ENCODE measurements around the gene SEMA3B.

DNA sequence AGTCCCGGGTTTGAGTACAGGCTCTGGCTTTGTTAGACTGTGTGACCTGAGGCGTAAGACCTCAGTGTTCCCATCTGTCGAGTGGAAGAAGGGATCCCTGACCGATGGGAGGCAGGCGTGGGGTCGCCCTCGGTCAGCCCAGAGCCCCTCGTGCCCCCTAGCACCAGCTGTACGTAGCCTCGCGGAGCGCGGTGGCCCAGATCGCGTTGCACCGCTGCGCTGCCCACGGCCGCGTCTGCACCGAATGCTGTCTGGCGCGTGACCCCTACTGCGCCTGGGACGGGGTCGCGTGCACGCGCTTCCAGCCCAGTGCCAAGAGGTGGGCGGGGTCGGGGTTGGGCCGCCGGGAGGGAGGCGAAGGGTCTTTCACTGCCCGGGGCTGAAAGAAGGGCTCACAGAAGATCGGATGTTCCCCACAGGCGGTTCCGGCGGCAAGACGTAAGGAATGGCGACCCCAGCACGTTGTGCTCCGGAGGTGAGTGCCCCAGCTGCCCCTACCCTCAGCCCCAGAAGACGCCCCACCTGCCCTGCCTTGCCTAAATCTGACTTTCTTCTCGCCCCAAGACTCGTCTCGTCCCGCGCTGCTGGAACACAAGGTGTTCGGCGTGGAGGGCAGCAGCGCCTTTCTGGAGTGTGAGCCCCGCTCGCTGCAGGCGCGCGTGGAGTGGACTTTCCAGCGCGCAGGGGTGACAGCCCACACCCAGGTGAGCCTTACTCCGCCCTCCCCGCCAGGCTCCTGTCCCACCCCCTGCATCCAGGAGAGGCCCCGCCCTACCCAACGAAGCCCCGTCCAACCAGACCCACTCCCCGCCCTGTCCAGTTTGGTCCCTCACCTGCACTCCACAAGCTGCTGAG lies 6.4 kb downstream of the SEMA3B start:
- TF ChIP-seq, protein P1, sequence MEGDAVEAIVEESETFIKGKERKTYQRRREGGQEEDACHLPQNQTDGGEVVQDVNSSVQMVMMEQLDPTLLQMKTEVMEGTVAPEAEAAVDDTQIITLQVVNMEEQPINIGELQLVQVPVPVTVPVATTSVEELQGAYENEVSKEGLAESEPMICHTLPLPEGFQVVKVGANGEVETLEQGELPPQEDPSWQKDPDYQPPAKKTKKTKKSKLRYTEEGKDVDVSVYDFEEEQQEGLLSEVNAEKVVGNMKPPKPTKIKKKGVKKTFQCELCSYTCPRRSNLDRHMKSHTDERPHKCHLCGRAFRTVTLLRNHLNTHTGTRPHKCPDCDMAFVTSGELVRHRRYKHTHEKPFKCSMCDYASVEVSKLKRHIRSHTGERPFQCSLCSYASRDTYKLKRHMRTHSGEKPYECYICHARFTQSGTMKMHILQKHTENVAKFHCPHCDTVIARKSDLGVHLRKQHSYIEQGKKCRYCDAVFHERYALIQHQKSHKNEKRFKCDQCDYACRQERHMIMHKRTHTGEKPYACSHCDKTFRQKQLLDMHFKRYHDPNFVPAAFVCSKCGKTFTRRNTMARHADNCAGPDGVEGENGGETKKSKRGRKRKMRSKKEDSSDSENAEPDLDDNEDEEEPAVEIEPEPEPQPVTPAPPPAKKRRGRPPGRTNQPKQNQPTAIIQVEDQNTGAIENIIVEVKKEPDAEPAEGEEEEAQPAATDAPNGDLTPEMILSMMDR (conservative IDR thresholded peaks at IDR 0.05; ENCODE audit: low read length) = no peak
- no peak for TF ChIP-seq EZH2phosphoT487 (IDR thresholded peaks at IDR 0.05; ENCODE audit: borderline replicate concordance)
